Dermis microvascular lymphatic vessel endothelial cell (primary cell): ENCODE data around the gene CDK14. TPM values are rescaled to one million over a fixed set of nuclear protein-coding genes. Genes with fewer than 3 reads are reported as not detected.

ENCODE experiments used
- DNase-seq, 2 donors: peaks; one replicate each; pipeline versions ENCODE4 v3.0.0 to v3.0.0-alpha.2; 2010; ENCODE audit warnings: low read depth in 2 of 2
- total RNA-seq: library from RNA; depleted of rRNA; stranded (reverse); fragments of >200 nt; gene quantifications from 2 replicates; pipeline ENCODE4 v1.2.1, GENCODE V29; 2014

Gene CDK14
- total RNA-seq, 1 donor from 2014 or later: 1.2 TPM

DNA sequence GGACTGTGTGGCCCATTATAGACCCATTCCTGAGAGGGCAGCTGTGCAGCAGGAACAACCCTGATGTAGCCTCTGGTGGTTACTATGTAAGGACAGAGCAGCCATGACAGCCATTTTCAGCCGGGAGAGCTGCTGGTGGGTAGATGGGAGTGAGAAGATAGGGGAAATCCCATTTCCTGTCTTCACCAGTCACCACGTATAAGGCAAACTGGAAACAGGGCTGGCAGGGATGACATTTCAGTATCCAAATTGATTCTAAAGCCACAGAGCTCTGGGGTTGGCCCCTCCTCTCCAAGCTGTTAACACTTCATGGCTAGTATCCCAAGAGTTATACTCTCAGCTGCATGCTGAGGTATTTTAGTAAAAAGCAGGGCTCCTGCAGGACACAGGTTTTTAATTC lies 652.9 kb downstream of the CDK14 start:
- no peak for DNase-seq

DNA sequence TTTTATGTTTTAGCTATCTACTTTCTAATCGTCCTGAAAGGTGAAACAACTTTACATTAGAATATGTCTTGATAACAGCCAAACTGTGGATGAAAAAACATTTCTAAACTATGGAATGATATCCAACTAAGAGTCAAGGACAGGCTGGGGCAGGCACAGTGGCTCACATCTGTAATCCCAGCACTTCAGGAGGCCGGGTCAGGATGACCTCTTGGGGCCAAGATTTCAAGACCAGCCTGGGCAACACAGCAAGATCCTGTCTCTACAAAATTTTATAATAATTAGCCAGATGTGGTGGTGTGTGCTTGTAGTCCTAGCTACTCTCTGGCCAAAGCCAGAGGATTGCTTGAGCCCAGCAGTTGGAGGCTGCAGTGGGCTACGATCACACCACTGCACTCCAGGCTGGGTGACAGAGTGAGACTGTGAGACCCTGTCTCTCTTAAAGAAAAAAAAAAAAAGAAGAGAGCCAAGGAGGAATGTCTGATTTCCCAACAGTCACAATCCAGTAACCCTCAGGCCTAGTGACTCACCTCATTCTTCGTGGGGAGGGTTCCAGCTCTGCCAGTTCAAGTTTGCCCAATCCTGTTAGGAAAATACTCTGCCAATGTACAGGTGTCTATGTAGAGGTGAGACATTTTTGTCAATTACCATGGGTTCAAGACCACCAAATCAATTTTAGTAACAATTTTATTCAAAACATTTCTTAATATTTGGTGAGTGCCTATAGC lies 653.5 kb downstream of the CDK14 start:
- DNase-seq: no peak

DNA sequence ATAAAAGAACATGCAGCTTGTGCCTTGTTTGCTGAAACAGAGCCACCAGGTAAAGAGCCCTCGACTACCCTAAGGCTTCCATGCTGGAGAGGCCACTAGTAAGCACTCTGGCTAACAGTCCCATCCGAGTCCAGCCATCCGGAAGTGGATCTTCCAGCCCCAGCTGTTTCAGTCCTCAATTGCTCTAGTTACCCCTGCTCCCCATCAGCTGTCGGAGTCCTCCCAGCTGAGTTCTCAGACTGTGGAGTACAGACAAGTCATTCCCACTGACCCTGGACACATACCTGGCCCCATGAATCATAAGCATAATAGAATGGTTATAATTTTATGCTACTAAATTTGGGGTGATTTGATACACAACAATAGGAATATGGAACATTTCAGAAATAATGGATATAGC lies 654.6 kb downstream of the CDK14 start:
- no peak for DNase-seq

DNA sequence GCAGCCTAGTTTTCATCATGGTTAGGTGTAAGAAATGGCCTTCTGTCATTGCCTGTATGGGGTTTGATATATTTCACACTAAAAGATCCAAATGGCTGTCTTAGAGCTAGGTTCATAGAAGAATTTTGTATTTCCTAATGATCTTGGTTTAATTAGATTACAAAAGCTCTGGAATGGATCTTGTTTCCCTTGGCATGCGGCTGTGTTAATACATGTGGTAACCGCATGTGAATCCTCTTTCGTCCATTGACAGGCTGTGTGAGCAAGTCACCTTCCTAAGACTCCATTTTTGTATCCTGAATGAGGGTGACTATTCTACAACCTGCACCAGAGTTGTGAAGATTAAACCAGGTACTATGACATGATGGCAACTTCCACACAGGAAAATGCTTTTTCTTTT lies 655.8 kb downstream of the CDK14 start:
- no peak for DNase-seq

Other genes starting within 250 kb of the CDK14 start
- 4.4 and 4.7 TPM in 2 replicates for gene GTPBP10, start 249.6 kb upstream of the CDK14 start, total RNA-seq
- gene CLDN12, start 192.9 kb upstream of the CDK14 start, total RNA-seq: 11.0 and 15.4 TPM in 2 replicates
- gene PTTG1IP2, start 126.7 kb upstream of the CDK14 start, total RNA-seq: not detected in 2 replicates